HepG2 (cell line): ENCODE data around the gene WNT1. TPM values are rescaled to one million over a fixed set of nuclear protein-coding genes. Genes with fewer than 3 reads are reported as not detected.

ENCODE experiments used
- DZIP1 ChIP-seq: sonication (generic); formaldehyde crosslinking; IDR thresholded peaks from 2 replicates; pipeline ENCODE4 v1.5.0; 2020; ENCODE audit warnings: mild to moderate bottlenecking, missing genetic modification reagents
- HOXA7 ChIP-seq: sonication (generic); formaldehyde crosslinking; IDR thresholded peaks from 2 replicates; pipeline ENCODE4 v1.8.1; 2022; ENCODE audit warnings: mild to moderate bottlenecking, missing genetic modification reagents, moderate library complexity
- MEF2D ChIP-seq: sonication (generic); formaldehyde crosslinking; IDR thresholded peaks from 2 replicates; pipeline ENCODE4 v1.5.1; 2020; ENCODE audit warnings: mild to moderate bottlenecking, missing genetic modification reagents
- MEIS2 ChIP-seq: sonication (generic); formaldehyde crosslinking; IDR thresholded peaks from 2 replicates; pipeline ENCODE4 v1.9.0; 2021; ENCODE audit warnings: mild to moderate bottlenecking, missing genetic modification reagents
- SAP130 ChIP-seq: IDR thresholded peaks from 2 replicates; pipeline ENCODE4 v1.6.1; 2016; ENCODE audit warnings: low read depth
- XRCC5 ChIP-seq: fragments of 200-400 bp; formaldehyde crosslinking; optimal IDR thresholded peaks from 2 replicates; pipeline ENCODE3; 2017; ENCODE audit warnings: mild to moderate bottlenecking, low read length
- ZC3H13 ChIP-seq: sonication (generic); formaldehyde crosslinking; IDR thresholded peaks from 2 replicates; pipeline ENCODE4 v1.8.1; 2023; ENCODE audit warnings: mild to moderate bottlenecking, missing genetic modification reagents, moderate library complexity
- polyA plus RNA-seq, 8 experiments: library from polyadenylated mRNA; depleted of rRNA in 3 of 8; stranded (reverse) in 7 of 8; unstranded in 1 of 8; fragments of >200 nt; fragmentation: Illumina TruSeq in 4 of 8; extraction: Trizol in 4 of 8; gene quantifications; 2 replicates each; pipeline versions ENCODE4 v1.2.1 to v1.2.3, GENCODE V29; 2011 to 2016; ENCODE audit warnings: low read depth in 4 of 8, missing spikeins in 1 of 8, mixed read lengths in 1 of 8; ENCODE audit not compliant: insufficient read depth in 1 of 8
- total RNA-seq, 5 experiments: library from RNA; depleted of rRNA; stranded (reverse); fragments of >200 nt; fragmentation: Illumina TruSeq; extraction: Trizol; gene quantifications; 2 replicates each; pipeline ENCODE4 v1.2.3, GENCODE V29; 2016; ENCODE audit warnings: low read depth in 1 of 5

The WNT1 gene
- total and polyA plus RNA-seq, 2 of the 13 experiments (the other 11 are each of a cell fraction or from before 2014, with no cell fraction given): not detected

DNA sequence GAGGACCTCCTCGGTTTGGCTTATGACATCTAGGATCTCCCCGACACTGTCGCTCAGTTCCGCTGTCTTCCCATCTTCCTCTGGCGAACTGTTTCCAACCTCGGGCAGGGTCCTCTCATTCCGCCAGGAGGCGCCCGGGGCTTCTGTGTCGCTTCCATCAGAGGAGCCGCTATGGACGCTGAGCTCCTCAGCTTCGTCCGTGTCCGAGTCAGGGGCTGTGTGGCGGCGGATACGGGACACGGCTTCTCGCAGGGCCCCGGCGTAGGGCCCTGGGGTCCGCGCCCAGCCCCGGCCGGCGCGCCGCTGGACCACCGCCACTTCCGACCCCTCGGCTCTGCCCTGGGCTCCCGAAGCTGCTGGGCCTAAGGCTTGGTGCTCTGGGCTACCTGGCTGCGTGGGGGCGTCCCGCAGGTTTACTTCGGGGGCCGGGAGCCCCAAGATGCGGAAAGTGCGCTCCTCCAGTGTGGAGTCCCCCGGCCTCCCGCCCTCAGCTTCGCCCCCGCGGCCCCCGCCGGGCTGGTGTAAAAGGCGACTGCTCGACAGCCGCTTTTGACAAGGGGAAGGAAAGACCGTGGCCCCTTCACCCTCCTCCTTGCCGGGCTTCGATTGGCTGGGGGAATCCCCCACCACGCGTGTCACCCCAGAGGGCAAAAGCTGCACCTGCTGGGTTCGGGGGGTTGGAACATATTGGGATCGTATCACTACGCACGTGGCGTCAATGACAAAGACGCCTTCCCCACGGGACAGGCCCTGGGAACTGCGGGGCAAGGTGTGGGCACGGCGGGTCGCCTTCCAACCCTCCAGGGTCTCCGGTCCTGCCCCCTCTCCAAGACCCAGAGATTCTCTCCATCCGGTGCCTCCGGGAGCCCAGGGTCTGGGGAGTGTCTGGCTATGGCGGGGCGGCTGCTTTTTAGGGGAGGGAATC lies 18.9 kb downstream of the WNT1 start (continued):
- TF ChIP-seq MEF2D (CRISPR knock-in tag): no peak
- no peak for TF ChIP-seq ZC3H13
- peak; percentile 39; the same call in 1 of the 2 replicates for TF ChIP-seq SAP130 (CRISPR knock-in tag)
- TF ChIP-seq HOXA7: no peak
- peak; percentile 93 for TF ChIP-seq XRCC5
- TF ChIP-seq MEIS2: 0 out of 2 replicates have a peak, but pooled peaks have one; percentile 34
- 0 out of 2 replicates have a peak, but pooled peaks have one; percentile 71 for TF ChIP-seq DZIP1 (CRISPR knock-in tag)
